Endothelial cell of umbilical vein (primary cell): ENCODE measurements around the gene AP4S1. TPM values are rescaled to one million over a fixed set of nuclear protein-coding genes. Genes with fewer than 3 reads are reported as not detected.

ENCODE experiments used
- BruUV-seq: library from RNA; stranded (reverse); fragments of 400-500 nt; replicated peaks from 2 replicates; lab custom pipeline; 2021; lab: Mats Ljungman, UMichigan
- CTCF ChIA-PET: fragments of 300-600, 350-600 bp; sonication (Branson Sonifier 250); formaldehyde crosslinking; loops from one replicate; lab custom pipeline; 2021; ENCODE audit warnings: antibody characterized with exemption, inconsistent platforms; lab: Charles Lee
- POLR2A ChIA-PET: fragments of 300-600, 350-600 bp; sonication (Branson Sonifier 250); formaldehyde crosslinking; loops from one replicate; lab custom pipeline; 2021; ENCODE audit warnings: antibody characterized with exemption, inconsistent platforms; lab: Charles Lee
- DNase-seq: peaks from one replicate; pipeline ENCODE4 v3.0.0-alpha.2; 2011; ENCODE audit warnings: low read depth, low spot score
- FAIRE-seq: peaks from 2 replicates; lab custom pipeline; 2011; peaks lifted over from hg19 to GRCh38; lab: Jason Lieb, UNC
- H2AFZ ChIP-seq: 2 replicates; pipeline ENCODE4 v1.6.0; 2012; ENCODE audit warnings: low read depth, low read length, control low read depth, inconsistent platforms
- H3K27ac ChIP-seq: 2 replicates; pipeline ENCODE4 v1.5.1; 2011; ENCODE audit warnings: low read depth, mild to moderate bottlenecking, control low read depth, low read length, moderate library complexity; ENCODE audit not compliant: insufficient read depth
- H3K27me3 ChIP-seq, 2 experiments: 2 replicates each; pipeline versions ENCODE4 v1.6.0 to v1.6.1; 2011; ENCODE audit warnings: low read length in 2 of 2, mixed read lengths in 1 of 2; ENCODE audit not compliant: control insufficient read depth in 2 of 2, insufficient read depth in 2 of 2
- H3K36me3 ChIP-seq, 2 experiments: 2 replicates in 1 of 2; 3 replicates in 1 of 2; pipeline ENCODE4 v1.5.1; 2011; ENCODE audit warnings: low read length in 2 of 2, mild to moderate bottlenecking in 1 of 2, moderate library complexity in 1 of 2; ENCODE audit not compliant: control insufficient read depth in 2 of 2, insufficient read depth in 2 of 2; ENCODE audit errors: extremely low read depth in 1 of 2
- H3K4me1 ChIP-seq: 3 replicates; pipeline ENCODE4 v1.5.1; 2011; ENCODE audit warnings: mild to moderate bottlenecking, low read length; ENCODE audit not compliant: control insufficient read depth, insufficient read depth; ENCODE audit errors: extremely low read depth
- H3K4me2 ChIP-seq: 2 replicates; pipeline ENCODE4 v1.6.1; 2011; ENCODE audit warnings: low read length, control low read depth, mixed read lengths; ENCODE audit not compliant: insufficient read depth
- H3K4me3 ChIP-seq, 3 experiments: fragments of 200-600 bp in 1 of 3; sonication (generic), shearing (Covaris generic) in 1 of 3; replicated peaks in 1 of 3; 2 replicates each; pipeline ENCODE4 v1.5.1; 2011 to 2016; ENCODE audit warnings: control low read depth in 3 of 3, low read length in 3 of 3, mild to moderate bottlenecking in 2 of 3, inconsistent platforms in 1 of 3, low read depth in 1 of 3, moderate library complexity in 1 of 3; ENCODE audit not compliant: insufficient read depth in 1 of 3
- H3K79me2 ChIP-seq: 2 replicates; pipeline ENCODE4 v1.6.0; 2012; ENCODE audit warnings: low read length, inconsistent platforms; ENCODE audit not compliant: control insufficient read depth, insufficient read depth
- H3K9ac ChIP-seq: replicated peaks from 2 replicates; pipeline ENCODE3; 2011; ENCODE audit warnings: low read length, control low read depth; ENCODE audit not compliant: insufficient read depth; ENCODE audit errors: extremely low read depth
- H3K9me1 ChIP-seq: replicated peaks from 3 replicates; pipeline ENCODE4 v1.6.0; 2011; ENCODE audit warnings: mild to moderate bottlenecking, low read length; ENCODE audit not compliant: control insufficient read depth, insufficient read depth; ENCODE audit errors: extremely low read depth
- H3K9me3 ChIP-seq: replicated peaks from 2 replicates; pipeline ENCODE4 v1.5.1; 2012; ENCODE audit warnings: low read length, inconsistent platforms; ENCODE audit not compliant: control insufficient read depth, insufficient read depth
- H4K20me1 ChIP-seq: replicated peaks from 2 replicates; pipeline ENCODE3; 2011; ENCODE audit warnings: mild to moderate bottlenecking, low read length; ENCODE audit not compliant: control insufficient read depth, insufficient read depth; ENCODE audit errors: extremely low read depth
- CTCF ChIP-seq, 2 donors: IDR thresholded peaks; 1 replicate in 1 of 2; 2 replicates in 1 of 2; pipeline ENCODE4 v1.5.1; 2011; ENCODE audit warnings: low read length in 2 of 2, mild to moderate bottlenecking in 2 of 2, moderate library complexity in 2 of 2, control low read depth in 1 of 2, inconsistent platforms in 1 of 2, low read depth in 1 of 2; ENCODE audit not compliant: insufficient read depth in 1 of 2; ENCODE audit errors: extremely low read depth in 1 of 2
- EZH2 ChIP-seq: IDR thresholded peaks from 2 replicates; pipeline ENCODE4 v1.6.1; 2012; ENCODE audit warnings: borderline replicate concordance, low read depth, mild to moderate bottlenecking, moderate library complexity, low read length, inconsistent platforms; ENCODE audit not compliant: severe bottlenecking
- FOS ChIP-seq: IDR thresholded peaks from 2 replicates; pipeline ENCODE4 v1.6.1; 2011; ENCODE audit warnings: mild to moderate bottlenecking, low read length, moderate library complexity, borderline replicate concordance; ENCODE audit not compliant: insufficient read depth
- GATA2 ChIP-seq: IDR thresholded peaks from 2 replicates; pipeline ENCODE4 v1.7.0; 2011; ENCODE audit warnings: low read depth, mild to moderate bottlenecking, moderate library complexity, mixed read lengths, low read length; ENCODE audit not compliant: insufficient read length, insufficient read depth
- JUN ChIP-seq: IDR thresholded peaks from 2 replicates; pipeline ENCODE4 v1.6.1; 2011; ENCODE audit warnings: borderline replicate concordance, low read depth; ENCODE audit not compliant: insufficient read length, insufficient read depth
- MYC ChIP-seq: IDR thresholded peaks from one replicate; pipeline ENCODE4 v1.6.1; 2011; ENCODE audit warnings: mild to moderate bottlenecking, low read depth, low read length
- POLR2A ChIP-seq: IDR thresholded peaks from 2 replicates; pipeline ENCODE4 v1.6.1; 2012; ENCODE audit warnings: low read depth, mild to moderate bottlenecking, control low read depth, low read length
- POLR2AphosphoS5 ChIP-seq: IDR thresholded peaks from 2 replicates; pipeline ENCODE4 v1.6.1; 2012; ENCODE audit warnings: low read depth, mild to moderate bottlenecking, control low read depth, low read length, moderate library complexity; ENCODE audit not compliant: insufficient read depth
- dilution Hi-C: fragments of 300-500 bp; cut with MboI; formaldehyde crosslinking; loops from one replicate; pipeline ENCODE4 v1.15.0; 2019; ENCODE audit warnings: low sequenced_read_pairs; ENCODE audit not compliant: extremely low pct_ligation_motif_present
- intact Hi-C: fragments of 100-400 bp; cut with micrococcal nuclease; formaldehyde crosslinking; loops from one replicate; pipeline ENCODE4 v1.10.0; 2022
- polyA plus RNA-seq, 4 experiments: library from polyadenylated mRNA; depleted of rRNA in 3 of 4; stranded (reverse) in 3 of 4; unstranded in 1 of 4; fragments of >200 nt; gene quantifications; 2 replicates each; pipeline versions ENCODE4 v1.2.1 to v1.2.3, GENCODE V29; 2011 to 2012; ENCODE audit warnings: missing spikeins in 1 of 4
- total RNA-seq: library from RNA; stranded (reverse); gene quantifications from 2 replicates; pipeline ENCODE4 v1.2.3, GENCODE V29; 2021
- TF ChIP-seq, protein P1 (sequence below): IDR thresholded peaks from 2 replicates; pipeline ENCODE4 v1.6.1; 2011; ENCODE audit not compliant: insufficient read depth, insufficient read length

Gene AP4S1
- total and polyA plus RNA-seq, 2 donors (not counting 3 experiments of a cell fraction or from before 2014, with no cell fraction given), result 2.8 to 7.2 TPM

DNA sequence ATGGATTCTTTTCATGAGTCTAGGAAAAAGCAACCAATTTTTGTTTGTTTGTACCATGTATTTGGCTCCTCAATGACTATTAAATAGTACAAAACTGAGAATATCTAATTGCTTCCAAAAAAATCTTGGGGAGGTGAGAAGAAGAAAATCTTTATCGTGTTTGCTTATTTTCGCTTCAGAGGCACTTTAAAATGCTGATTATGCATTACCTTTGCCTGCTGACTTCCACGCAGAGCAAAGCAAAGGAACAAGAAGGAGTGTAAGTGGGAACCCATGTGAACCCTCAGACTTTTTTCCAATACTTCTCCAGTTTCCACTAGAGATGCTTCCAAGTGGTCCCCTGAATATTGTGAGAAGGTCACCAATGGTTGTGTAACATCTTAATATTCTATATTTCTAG, 43.9 kb downstream of the AP4S1 start:
- TF ChIP-seq FOS (no peak), EZH2 (no peak), GATA2 (no peak), MYC (no peak), CTCF (IDR thresholded peaks at IDR 0.05; ENCODE audit: extremely low read depth in 1 of 2, insufficient read depth in 1 of 2, low read depth in 1 of 2, low read length in 2 of 2) (no peak), POLR2A (no peak), JUN (no peak), POLR2AphosphoS5 (no peak)
- TF ChIP-seq, protein P1, sequence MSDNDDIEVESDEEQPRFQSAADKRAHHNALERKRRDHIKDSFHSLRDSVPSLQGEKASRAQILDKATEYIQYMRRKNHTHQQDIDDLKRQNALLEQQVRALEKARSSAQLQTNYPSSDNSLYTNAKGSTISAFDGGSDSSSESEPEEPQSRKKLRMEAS, result no peak
- Histone ChIP-seq H3K4me1 (no peaks in the 10 kb centered on the region), H2AFZ (no peak overlapping the region), H3K4me3 (no peak overlapping the region), H3K27me3 (no peaks in the 10 kb centered on the region), H3K4me2 (no peak overlapping the region), H3K9me1 (no peaks in the 10 kb centered on the region), H3K27ac (no peak overlapping the region), H3K79me2 (no peaks in the 10 kb centered on the region), H3K36me3 (no peaks in the 10 kb centered on the region), H3K9me3 (no peaks in the 10 kb centered on the region), H3K9ac (no peak overlapping the region), H4K20me1 (no peaks in the 10 kb centered on the region)
- POLR2A ChIA-PET, result interaction anchor here (1.2 kb wide), 1 partner anchor 16 kb away, joined by 3 read pairs; no protein-coding TSS in a partner anchor
- CTCF ChIA-PET, result interaction anchor here (1.2 to 1.5 kb wide), 2 partner anchors 9 to 13 kb away, joined by 3 to 4 read pairs; no protein-coding TSS in a partner anchor
- no peak for FAIRE-seq
- dilution Hi-C loops (no loop called here), intact Hi-C loops (no loop called here)
- no TSS peak for BruUV-seq
- DNase-seq, result no peak
